ENCODE data around the gene OSBPL6. TPM values are rescaled to one million over a fixed set of nuclear protein-coding genes. Genes with fewer than 3 reads are reported as not detected.

The OSBPL6 gene
- total RNA-seq, 1 experiment from 2014 or later = 4.6 TPM

DNA sequence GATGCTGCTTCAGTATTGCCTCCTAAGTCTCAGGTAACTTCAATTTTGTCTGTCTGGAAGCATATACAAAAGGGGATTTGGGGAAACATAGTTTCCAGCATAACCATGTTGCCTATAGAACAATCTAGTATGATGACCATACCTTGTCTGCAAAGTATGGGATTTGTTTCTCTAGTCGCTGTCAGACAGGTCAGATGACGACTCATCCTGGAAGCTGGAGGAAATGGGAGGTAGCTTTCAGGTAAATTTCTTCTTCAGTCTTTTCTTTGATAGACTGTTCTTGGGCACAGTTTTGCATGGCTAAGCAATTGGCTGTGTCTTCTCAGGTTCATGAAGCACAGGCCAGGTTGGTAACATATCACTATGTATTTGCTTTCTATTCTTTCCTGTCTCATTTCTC lies 2.8 kb upstream of the OSBPL6 start:
- Histone ChIP-seq H3K79me1 (ENCODE audit: insufficient read depth, low read depth, low read length, poor library complexity, severe bottlenecking) (no peaks in the 10 kb centered on the region), H3K4ac (ENCODE audit: low read depth, low read length) (no peak overlapping the region), H3K23ac (ENCODE audit: insufficient read length, low read depth, low read length) (no peak overlapping the region), H3K9ac (ENCODE audit: extremely low read depth, insufficient read length, low read length) (no peak overlapping the region), H3K27ac (ENCODE audit: insufficient read length, low read depth, low read length) (no peak overlapping the region), H2BK15ac (ENCODE audit: low read depth, low read length) (no peak overlapping the region), H4K91ac (ENCODE audit: insufficient read length, low read depth, low read length) (no peak overlapping the region), H3T11ph (ENCODE audit: low read length) (no peak overlapping the region), H4K20me1 (ENCODE audit: control insufficient read depth, insufficient read depth, insufficient read length) (no peaks in the 10 kb centered on the region), H3K56ac (ENCODE audit: insufficient read length, low read depth, low read length) (no peak overlapping the region), H3K23me2 (ENCODE audit: insufficient read length, low read depth, low read length, poor library complexity, severe bottlenecking) (peaks cover 13% of the 10 kb centered on the region), H3K27me3 (ENCODE audit: insufficient read depth, low read length) (peaks cover 17% of the 10 kb centered on the region; the same call in 1 of the 2 replicates), H3K9me3 (ENCODE audit: control insufficient read depth, low read depth, low read length) (no peaks in the 10 kb centered on the region), H2BK120ac (ENCODE audit: low read depth, low read length, poor library complexity, severe bottlenecking) (no peak overlapping the region), H4K5ac (ENCODE audit: insufficient read length, low read depth, low read length) (no peak overlapping the region), H4K8ac (replicated peaks; ENCODE audit: insufficient read length, low read depth, low read length) (no peak overlapping the region), H2BK12ac (ENCODE audit: insufficient read length, low read depth, low read length) (no peak overlapping the region), H3K18ac (ENCODE audit: insufficient read length, low read depth, low read length) (no peak overlapping the region), H2AFZ (ENCODE audit: low read length) (no peak overlapping the region), H2BK20ac (ENCODE audit: low read depth, low read length, poor library complexity, severe bottlenecking) (no peak overlapping the region), H3K4me2 (ENCODE audit: insufficient read depth, insufficient read length, low read length) (no peak overlapping the region), H3K4me1 (ENCODE audit: insufficient read depth, low read length) (no peaks in the 10 kb centered on the region), H2AK5ac (ENCODE audit: insufficient read length, low read length) (no peak overlapping the region), H3K14ac (ENCODE audit: insufficient read depth, low read length) (no peak overlapping the region), H2BK5ac (ENCODE audit: insufficient read length, low read length) (no peak overlapping the region), H3K79me2 (ENCODE audit: insufficient read depth, low read length) (no peaks in the 10 kb centered on the region)
- Mint-ChIP-seq H3K4me1 (peaks cover 16 to 20% of the 10 kb centered on the region in 2 experiments), H3K9me3 (no peaks in the 10 kb centered on the region), H3K4me3 (no peak overlapping the region), H3K27me3 (ENCODE audit: low read depth) (peaks cover 49% of the 10 kb centered on the region), H3K36me3 (ENCODE audit: insufficient read depth in 1 of 3, low read depth in 3 of 3) (no peaks in the 10 kb centered on the region), H3K27ac (no peak overlapping the region)
- WGBS (ENCODE audit: extremely low coverage, insufficient read length, low lambda C conversion rate) = no CpG with 5 or more reads among the region's 2 CpGs
- TF ChIP-seq, protein P1, sequence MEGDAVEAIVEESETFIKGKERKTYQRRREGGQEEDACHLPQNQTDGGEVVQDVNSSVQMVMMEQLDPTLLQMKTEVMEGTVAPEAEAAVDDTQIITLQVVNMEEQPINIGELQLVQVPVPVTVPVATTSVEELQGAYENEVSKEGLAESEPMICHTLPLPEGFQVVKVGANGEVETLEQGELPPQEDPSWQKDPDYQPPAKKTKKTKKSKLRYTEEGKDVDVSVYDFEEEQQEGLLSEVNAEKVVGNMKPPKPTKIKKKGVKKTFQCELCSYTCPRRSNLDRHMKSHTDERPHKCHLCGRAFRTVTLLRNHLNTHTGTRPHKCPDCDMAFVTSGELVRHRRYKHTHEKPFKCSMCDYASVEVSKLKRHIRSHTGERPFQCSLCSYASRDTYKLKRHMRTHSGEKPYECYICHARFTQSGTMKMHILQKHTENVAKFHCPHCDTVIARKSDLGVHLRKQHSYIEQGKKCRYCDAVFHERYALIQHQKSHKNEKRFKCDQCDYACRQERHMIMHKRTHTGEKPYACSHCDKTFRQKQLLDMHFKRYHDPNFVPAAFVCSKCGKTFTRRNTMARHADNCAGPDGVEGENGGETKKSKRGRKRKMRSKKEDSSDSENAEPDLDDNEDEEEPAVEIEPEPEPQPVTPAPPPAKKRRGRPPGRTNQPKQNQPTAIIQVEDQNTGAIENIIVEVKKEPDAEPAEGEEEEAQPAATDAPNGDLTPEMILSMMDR (conservative IDR thresholded peaks at IDR 0.05) = no peak
- DNase-seq = no peak

Data from H9 (cell line).